Measurements from ENCODE around the gene CASP8.
A peak's percentile ranks its signal among the peaks of the same experiment; 100 is the strongest.
"Not testable (repeated sequence)": the region's sequence is repeated elsewhere in the genome, so short reads cannot be mapped to it uniquely, and the experiment has no call there.

Gene CASP8

GRCh38 chr2:201270293-201271001 is 10.1 kb downstream of the CASP8 start:
- DNase-seq, result no peak

GRCh38 chr2:201271917-201272316 is 11.6 kb downstream of the CASP8 start:
- DNase-seq, result no peak

DNA sequence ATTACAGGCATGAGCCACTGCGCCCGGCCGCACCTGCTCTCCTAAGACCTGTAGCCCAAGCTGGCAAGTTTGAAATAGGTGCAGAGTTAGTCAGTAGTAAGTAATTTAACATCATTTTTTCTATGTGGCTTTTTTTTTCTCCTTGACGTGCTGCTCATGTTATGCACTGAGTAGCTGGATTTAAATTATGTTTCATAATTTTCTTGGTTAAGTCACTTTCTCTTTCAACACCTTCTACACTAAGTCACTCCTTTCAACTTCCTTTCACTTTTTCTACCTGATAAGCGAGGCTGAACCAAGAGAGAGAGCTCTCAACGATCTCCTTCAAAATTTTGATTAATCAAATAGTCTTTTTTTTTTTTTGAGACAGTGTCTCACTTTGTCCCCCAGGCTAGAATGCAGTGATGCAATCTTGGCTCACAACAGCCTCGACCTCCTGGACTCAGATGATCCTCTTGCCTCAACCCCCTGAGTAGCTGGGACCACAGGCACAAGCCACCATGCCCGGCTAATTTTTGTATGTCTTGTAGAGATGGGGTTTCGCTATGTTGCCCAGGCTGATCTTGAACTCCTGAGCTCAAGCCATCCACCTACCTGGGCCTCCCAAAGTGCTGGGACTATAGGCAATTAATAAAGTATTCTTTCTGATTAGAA is 13.1 kb downstream of the CASP8 start:
- no peak for DNase-seq

DNA sequence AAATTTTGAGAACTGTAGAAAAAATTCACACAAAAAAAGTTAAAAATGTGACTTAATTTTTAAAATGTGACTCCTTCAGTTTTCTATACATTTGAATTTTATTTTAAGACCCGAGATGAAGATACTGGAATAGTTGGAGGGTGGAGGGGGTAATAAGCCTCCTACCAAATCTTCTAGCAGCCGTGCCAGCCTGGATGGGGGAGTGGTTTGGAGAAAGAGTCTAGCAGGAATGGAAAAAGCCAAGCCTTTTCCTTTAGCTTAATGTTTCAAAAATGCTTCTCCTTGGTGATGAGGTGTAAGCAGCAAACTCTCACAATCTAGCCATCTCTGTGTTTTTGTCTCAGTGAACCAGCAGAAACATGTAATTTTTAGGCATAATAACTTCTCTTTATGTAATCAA is 14.7 kb downstream of the CASP8 start:
- DNase-seq, result no peak

GRCh38 chr2:201275990-201276389 is 15.7 kb downstream of the CASP8 start:
- no peak for DNase-seq

- DNase-seq, result no peak
Observed at GRCh38 chr2:201276511-201276910, 16.2 kb downstream of the CASP8 start.

DNA sequence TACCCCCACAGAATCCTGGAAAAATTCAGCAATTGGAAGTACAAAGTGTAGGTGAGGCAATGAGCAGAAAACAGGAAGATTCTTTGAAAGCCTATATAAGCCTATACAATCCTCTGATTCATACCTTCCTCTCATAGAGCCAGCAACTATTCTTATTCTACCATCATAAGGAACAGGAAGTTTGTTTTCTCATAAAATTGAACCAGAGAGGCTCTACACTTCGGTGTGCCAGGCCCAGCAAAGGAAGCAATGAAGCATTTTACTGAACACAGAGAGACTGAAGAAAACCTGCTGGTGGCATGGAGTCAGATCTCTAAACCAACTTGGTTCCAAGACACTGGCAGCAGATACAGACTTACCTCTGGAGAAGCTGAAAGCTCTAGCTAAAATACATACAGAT is 18.7 kb downstream of the CASP8 start:
- DNase-seq, result peak in 2 of 6 experiments; percentile 16 to 45

DNA sequence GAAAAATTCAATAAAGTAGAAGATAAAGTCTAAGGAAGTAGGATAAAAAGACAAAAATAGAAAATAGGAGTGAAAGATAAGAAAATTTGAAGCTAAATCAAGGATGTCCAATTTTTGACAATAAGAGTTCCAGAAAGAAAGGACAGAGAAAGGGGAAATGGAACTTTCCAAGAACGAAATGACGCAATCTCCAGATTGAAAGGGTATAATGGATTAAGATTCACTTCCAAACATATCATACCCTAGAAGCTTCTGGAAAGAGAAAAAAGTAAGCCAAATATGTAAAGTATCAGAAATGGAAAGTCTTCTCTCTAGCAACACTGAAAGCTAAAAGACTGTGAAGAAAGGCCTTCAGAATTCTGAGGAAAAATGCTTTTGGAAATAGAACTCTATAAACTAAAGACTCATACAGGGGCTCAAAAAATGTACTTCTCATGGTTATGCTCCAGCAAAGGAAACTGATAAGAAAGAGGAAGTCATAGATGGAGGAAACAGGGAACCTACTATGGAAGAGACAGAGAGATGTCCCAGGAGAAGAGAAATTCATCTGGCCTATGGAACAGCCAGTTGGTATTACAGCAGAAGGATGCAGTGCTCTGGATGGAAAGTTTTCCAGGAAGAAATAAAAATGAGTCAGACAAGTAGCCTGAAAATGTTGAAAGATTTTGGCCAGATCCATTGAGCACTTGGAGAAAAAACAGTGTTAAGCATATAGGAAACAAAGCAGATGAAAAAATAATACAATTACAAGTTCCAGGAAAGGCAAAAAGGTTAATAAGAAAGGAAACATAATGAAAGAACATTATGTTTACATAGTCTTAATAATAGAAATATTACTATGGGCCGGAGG is 20.1 kb downstream of the CASP8 start:
- no peak for DNase-seq

DNA sequence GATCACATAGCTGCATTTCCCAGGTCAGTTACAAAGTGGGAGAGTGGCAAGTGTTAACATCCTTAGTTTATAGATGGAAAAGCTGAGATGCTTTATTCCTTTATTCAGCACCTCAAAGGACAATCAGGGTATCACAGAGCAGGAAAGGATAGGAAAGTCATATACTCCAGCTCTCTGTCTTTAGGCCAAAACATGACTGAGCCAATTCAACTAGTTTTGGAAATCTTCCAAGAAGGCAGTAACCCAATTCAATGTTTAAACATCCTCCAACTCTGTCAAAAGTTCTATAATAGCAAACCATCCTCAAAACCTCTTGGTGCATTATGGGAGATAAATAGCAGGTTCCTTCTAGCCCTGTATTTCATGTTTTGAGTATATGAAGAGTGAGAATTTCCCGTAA is 25.2 kb downstream of the CASP8 start:
- no peak for DNase-seq

DNA sequence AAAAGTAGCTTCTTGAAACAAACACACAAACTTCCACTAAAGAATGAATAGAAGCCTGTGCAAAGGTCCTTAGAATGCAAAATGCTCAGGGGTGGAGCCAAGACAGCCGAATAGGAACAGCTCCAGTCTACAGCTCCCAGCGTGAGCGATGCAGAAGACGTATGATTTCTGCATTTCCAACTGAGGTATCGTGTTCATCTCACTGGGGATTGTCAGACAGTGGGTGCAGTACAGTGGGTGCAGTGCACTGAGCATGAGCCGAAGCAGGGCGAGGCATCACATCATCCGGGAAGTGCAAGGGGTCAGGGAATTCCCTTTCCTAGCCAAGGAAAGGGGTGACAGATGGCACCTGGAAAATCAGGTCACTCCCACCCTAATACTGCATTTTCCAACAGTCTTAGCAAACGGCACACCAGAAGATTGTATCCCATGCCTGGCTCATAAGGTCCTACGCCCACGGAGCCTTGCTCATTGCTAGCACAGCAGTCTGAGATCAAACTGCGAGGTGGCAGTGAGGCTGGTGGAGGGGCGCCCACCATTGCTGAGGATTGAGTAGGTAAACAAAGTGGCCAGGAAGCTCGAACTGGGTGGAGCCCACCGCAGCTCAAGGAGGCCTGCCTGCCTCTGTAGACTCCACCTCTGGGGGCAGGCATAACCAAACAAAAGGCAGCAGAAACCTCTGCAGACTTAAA is 30.3 kb downstream of the CASP8 start:
- DNase-seq, result not testable (repeated sequence)

- no peak for DNase-seq
Observed at GRCh38 chr2:201298462-201299052, 38.2 kb downstream of the CASP8 start.

DNA sequence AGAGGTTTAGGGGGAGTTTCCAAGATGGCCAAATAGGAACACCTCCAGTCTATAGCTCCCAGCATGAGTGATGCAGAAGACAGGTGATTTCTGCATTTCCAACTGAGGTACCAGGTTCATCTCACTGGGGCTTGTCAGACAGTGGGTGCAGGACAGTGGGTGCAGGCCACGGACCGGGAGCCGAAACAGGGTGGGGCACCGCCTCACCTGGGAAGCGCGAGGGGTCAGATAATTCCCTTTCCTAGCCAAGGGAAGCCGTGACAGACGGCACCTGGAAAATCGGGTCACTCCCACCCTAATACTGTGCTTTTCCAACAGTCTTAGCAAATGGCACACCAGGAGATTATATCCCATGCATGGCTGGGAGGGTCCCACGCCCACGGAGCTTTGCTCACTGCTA is 39.6 kb downstream of the CASP8 start:
- not testable (repeated sequence) for DNase-seq

- DNase-seq, result no peak
Observed at GRCh38 chr2:201307876-201308275, 47.5 kb downstream of the CASP8 start.

DNA sequence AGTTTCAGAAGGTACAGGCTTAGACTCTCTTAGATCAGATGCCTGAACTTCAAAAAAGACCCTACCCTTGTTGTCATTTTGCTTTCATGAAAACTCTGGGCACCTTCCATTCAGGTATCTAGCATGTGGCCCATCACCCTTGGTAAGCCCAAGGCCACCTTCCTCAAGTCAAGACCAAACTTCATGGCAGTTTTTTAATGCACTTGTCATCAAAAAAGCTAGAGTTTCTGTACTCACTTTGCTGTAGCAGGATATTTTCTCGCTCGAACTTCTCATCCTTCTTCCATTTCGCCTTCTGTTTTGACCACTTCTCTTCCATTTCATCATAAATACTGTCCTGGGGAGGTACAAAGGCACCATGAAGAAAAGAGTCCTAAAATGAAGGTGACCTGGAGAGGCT is 48.6 kb downstream of the CASP8 start:
- DNase-seq, result no peak

- DNase-seq, result no peak
Observed at GRCh38 chr2:201313362-201313761, 53.0 kb downstream of the CASP8 start.

DNA sequence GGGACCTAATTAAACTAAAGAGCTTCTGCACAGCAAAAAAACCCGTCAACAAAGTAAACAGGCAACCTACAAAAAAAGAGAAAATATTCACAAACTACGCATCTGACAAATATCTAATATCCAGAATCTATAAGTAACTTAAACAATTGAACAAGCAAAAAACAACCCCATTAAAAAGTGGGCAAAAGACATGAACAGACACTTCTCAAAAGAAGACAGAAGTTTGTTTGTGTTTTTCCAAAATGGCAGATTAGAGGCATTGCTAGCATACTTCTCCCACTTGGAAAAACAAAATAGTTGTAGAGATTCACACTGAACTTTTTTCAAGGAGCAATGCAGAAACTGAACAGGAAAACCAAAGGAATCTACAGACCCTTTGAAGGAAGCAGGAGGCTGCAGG is 59.2 kb downstream of the CASP8 start:
- DNase-seq, result no peak

DNA sequence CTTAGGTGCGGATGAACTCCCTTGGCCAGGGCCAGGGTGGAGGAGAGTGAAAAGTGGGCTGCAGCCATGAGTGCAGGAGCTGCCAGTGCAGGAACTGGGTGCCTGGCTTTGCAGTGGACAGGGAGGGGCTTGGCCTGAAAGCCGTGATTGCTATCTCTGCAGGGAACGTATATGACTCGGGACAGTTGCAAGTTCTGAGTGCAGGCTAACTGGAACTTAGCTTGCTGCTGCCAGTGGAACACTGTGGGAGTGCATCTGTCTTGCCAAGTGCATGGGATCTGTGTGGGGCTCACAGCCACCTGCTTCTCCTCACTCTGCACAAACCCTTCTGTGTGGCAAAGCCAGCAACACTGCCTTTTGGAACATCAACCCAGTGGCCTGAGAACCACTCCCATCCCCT is 59.9 kb downstream of the CASP8 start:
- DNase-seq, result no peak

DNA sequence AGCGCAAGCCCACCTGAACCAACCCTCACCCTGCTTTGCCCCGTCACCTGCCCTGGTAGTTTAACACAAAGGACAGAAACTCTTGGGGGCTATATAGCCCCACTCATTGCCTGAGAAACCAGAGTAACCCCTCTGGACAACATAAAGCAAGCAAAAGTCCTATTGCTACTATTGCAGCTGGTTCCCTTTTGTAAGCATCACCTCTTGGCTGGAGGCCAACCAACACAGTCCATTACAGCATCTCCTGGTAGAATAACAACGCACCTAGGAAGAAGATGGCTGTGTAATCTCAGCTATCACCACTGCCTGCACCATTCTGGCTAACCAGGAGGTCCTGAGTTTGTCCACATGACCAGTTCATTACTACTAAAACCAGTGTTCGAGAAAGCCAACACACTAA is 60.4 kb downstream of the CASP8 start:
- no peak for DNase-seq

- no peak for DNase-seq
Observed at GRCh38 chr2:201322772-201323171, 62.4 kb downstream of the CASP8 start.

DNA sequence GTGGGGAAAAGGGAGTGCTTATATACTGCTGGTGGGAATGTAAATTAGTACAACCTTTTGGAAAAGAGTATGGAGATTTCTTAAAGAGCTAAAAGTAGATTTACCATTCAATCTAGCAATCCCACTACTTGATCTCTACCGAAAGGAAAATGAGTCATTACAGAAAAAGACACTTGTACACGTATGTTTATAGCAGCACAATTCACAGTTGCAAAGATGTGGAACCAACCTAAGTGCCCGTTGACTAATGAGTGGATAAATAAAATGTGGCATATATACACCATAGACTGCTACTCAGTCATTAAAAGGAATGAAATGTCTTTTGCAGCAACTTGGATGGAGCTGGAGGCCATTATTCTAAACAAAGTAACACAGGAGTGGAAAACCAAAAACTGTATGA is 67.3 kb downstream of the CASP8 start:
- no peak for DNase-seq

GRCh38 chr2:201329409-201329808 is 69.1 kb downstream of the CASP8 start:
- no peak for DNase-seq

Measured in stimulated activated naive CD4-positive, alpha-beta T cell (primary cell).